Stimulated activated CD4-positive, alpha-beta T cell treated with anti-CD3 and anti-CD28 coated beads, Interleukin-1b, Interleukin-23, amount 100 ng/mL, for 48 hours (primary cell): ENCODE data around the gene ZCCHC8.
A peak's percentile ranks its signal among the peaks of the same experiment; 100 is the strongest.

Experiments used
- DNase-seq: peaks from one replicate; pipeline ENCODE4 v3.0.0-alpha.2; 2020

ZCCHC8 gene

DNA sequence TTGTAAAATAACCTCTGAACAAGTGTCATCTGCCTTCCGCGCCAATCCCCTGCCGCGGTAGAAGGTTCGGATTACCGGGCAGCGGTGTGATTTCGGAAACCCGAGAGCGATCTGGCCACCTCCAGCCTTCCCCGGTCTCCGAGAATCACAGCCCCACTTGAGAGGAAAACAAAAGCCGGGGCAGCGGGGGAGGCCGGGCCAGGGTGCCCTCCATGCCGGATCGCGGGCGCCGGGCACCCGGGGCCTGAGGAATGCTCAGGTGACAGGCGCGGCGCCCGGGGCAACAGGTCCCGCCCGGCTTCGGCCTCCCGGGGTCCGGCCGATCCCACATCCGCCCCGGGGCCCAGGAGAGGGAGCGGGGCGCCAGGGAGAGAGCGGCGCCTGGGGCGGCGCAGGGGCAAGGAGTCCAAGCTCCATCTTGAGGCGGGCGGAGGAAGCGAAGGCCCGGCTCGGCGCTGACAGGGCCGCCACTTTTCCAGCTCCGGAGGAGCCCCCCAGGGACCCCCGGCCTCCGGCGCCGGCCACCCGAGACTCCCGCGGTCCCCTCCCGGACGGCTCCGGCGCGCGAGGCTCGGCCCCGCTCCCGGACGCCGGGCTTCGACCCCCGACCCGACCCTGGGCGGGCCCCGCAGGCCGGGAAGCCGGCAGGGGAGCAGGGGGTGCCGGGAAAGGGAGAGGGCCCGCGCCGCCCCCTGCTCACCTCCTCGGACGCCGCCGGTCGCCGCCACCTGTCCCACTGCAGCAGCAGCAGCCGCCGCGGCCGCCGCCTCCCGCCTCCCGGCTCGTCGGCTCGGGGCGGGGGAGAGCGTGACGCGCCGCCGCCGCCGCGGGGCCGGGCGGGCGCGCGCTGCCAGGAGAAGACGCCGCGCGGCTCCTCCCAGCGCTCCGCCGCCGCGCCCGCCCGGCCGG, 78.7 kb downstream of the ZCCHC8 start, which contains the start of gene CLIP1:
Gene CLIP1 (minus strand): TSS at position 849 of the 909 bp plus-strand sequence. CDS start 42,217 bp downstream, outside the sequence.
- DNase-seq, result peak; percentile 50
